ENCODE data around the gene ZSCAN29.

ZSCAN29 gene

GRCh38 chr15:43329217-43329959 lies 41.5 kb downstream of the ZSCAN29 start:
- H3K79me2 ChIP-seq (ENCODE audit: insufficient read depth, low read length) = peaks cover 47% of the 10 kb centered on the region
- H3K4me1 ChIP-seq (ENCODE audit: insufficient read depth, low read length, poor library complexity, severe bottlenecking) = peaks cover 36% of the 10 kb centered on the region
- no peaks in the 10 kb centered on the region for H3K36me3 ChIP-seq (ENCODE audit: insufficient read depth, low read length)
- TF ChIP-seq CTCF (conservative IDR thresholded peaks at IDR 0.05; ENCODE audit: low read length) = no peak
- no peak for TF ChIP-seq EZH2phosphoT487 (IDR thresholded peaks at IDR 0.05; ENCODE audit: borderline replicate concordance)
- H3K4me3 ChIP-seq (ENCODE audit: low read length, poor library complexity, severe bottlenecking) = peak overlapping the region; percentile 89
- no peaks in the 10 kb centered on the region for H3K9me2 ChIP-seq (replicated peaks; ENCODE audit: low read depth, low read length)
- peaks cover 4% of the 10 kb centered on the region; the same call in 1 of the 2 replicates for H3F3A ChIP-seq (ENCODE audit: low read depth)
- H4K20me1 ChIP-seq (ENCODE audit: insufficient read depth, low read length, poor library complexity, severe bottlenecking) = peaks cover 10% of the 10 kb centered on the region
- H2AFZ ChIP-seq (ENCODE audit: low read length) = peak overlapping the region; percentile 88
- H3K9ac ChIP-seq (ENCODE audit: low read depth, low read length, poor library complexity, severe bottlenecking) = peak overlapping the region; percentile 98
- peaks cover 4% of the 10 kb centered on the region for H3K27me3 ChIP-seq (ENCODE audit: insufficient read depth, low read length, poor library complexity, severe bottlenecking)
- H3K9me3 ChIP-seq (ENCODE audit: insufficient read depth, low read depth, low read length) = no peaks in the 10 kb centered on the region
- peak overlapping the region; percentile 100 for H3K4me2 ChIP-seq (ENCODE audit: low read depth, low read length, poor library complexity, severe bottlenecking)

GRCh38 chr15:43325039-43325684 lies 45.7 kb downstream of the ZSCAN29 start:
- TF ChIP-seq EZH2phosphoT487 (IDR thresholded peaks at IDR 0.05; ENCODE audit: borderline replicate concordance) (no peak), CTCF (conservative IDR thresholded peaks at IDR 0.05; ENCODE audit: low read length) (no peak)
- H3K27me3 ChIP-seq (ENCODE audit: insufficient read depth, low read length, poor library complexity, severe bottlenecking) = peaks cover 4% of the 10 kb centered on the region
- H3K4me2 ChIP-seq (ENCODE audit: low read depth, low read length, poor library complexity, severe bottlenecking) = no peak overlapping the region
- H3K9ac ChIP-seq (ENCODE audit: low read depth, low read length, poor library complexity, severe bottlenecking) = no peak overlapping the region
- peaks cover 28% of the 10 kb centered on the region for H3K79me2 ChIP-seq (ENCODE audit: insufficient read depth, low read length)
- no peaks in the 10 kb centered on the region for H3K9me2 ChIP-seq (replicated peaks; ENCODE audit: low read depth, low read length)
- peaks cover 10% of the 10 kb centered on the region for H4K20me1 ChIP-seq (ENCODE audit: insufficient read depth, low read length, poor library complexity, severe bottlenecking)
- no peak overlapping the region for H2AFZ ChIP-seq (ENCODE audit: low read length)
- no peaks in the 10 kb centered on the region for H3K36me3 ChIP-seq (ENCODE audit: insufficient read depth, low read length)
- H3K4me3 ChIP-seq (ENCODE audit: low read length, poor library complexity, severe bottlenecking) = no peak overlapping the region
- H3K9me3 ChIP-seq (ENCODE audit: insufficient read depth, low read depth, low read length) = no peaks in the 10 kb centered on the region
- H3F3A ChIP-seq (ENCODE audit: low read depth) = peaks cover 4% of the 10 kb centered on the region; the same call in 1 of the 2 replicates
- peaks cover 24% of the 10 kb centered on the region for H3K4me1 ChIP-seq (ENCODE audit: insufficient read depth, low read length, poor library complexity, severe bottlenecking)

GRCh38 chr15:43318990-43319771 lies 51.7 kb downstream of the ZSCAN29 start:
- Histone ChIP-seq H4K20me1 (ENCODE audit: insufficient read depth, low read length, poor library complexity, severe bottlenecking) (no peaks in the 10 kb centered on the region), H3K79me2 (ENCODE audit: insufficient read depth, low read length) (no peaks in the 10 kb centered on the region), H3K27me3 (ENCODE audit: insufficient read depth, low read length, poor library complexity, severe bottlenecking) (no peaks in the 10 kb centered on the region), H3F3A (ENCODE audit: low read depth) (no peaks in the 10 kb centered on the region), H3K36me3 (ENCODE audit: insufficient read depth, low read length) (no peaks in the 10 kb centered on the region), H2AFZ (ENCODE audit: low read length) (no peak overlapping the region), H3K4me3 (ENCODE audit: low read length, poor library complexity, severe bottlenecking) (no peak overlapping the region), H3K9me3 (ENCODE audit: insufficient read depth, low read depth, low read length) (no peaks in the 10 kb centered on the region), H3K9me2 (replicated peaks; ENCODE audit: low read depth, low read length) (no peaks in the 10 kb centered on the region), H3K4me1 (ENCODE audit: insufficient read depth, low read length, poor library complexity, severe bottlenecking) (no peaks in the 10 kb centered on the region), H3K9ac (ENCODE audit: low read depth, low read length, poor library complexity, severe bottlenecking) (no peak overlapping the region), H3K4me2 (ENCODE audit: low read depth, low read length, poor library complexity, severe bottlenecking) (no peak overlapping the region)
- TF ChIP-seq EZH2phosphoT487 (IDR thresholded peaks at IDR 0.05; ENCODE audit: borderline replicate concordance) (no peak), CTCF (conservative IDR thresholded peaks at IDR 0.05; ENCODE audit: low read length) (no peak)

Measured in Loucy (cell line).